Non-pigmented ciliary epithelial cell (primary cell): Measurements from ENCODE around the gene MLEC.

Source experiments
- DNase-seq: peaks from one replicate; pipeline ENCODE4 v3.0.0-alpha.2; 2010; ENCODE audit warnings: low read depth

MLEC gene

GRCh38 chr12:120741476-120742421 lies 54.8 kb downstream of the MLEC start:
- DNase-seq = no peak

GRCh38 chr12:120744922-120745493 lies 58.1 kb downstream of the MLEC start:
- DNase-seq = no peak

- no peak for DNase-seq
Observed at GRCh38 chr12:120748242-120748641, 61.3 kb downstream of the MLEC start.

DNA sequence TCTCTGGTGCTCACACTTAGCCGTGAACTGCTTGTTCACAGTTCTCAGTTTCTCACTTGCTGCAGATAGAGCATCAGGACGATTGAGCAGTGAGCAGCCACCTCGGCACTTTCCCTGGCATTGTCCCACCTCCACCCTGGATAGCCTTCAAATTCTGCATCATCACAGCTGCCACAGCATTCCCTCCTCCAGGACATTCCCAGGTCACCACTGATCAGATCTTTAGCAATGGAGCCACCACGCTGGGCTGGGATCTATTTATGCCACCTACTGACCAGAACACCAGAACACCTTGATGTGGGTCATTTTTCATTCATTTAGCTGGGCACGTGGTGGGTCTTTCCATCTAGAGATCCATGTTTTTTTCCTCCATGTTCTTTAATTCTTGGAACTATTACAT lies 62.3 kb downstream of the MLEC start:
- no peak for DNase-seq

GRCh38 chr12:120750806-120751205 lies 63.9 kb downstream of the MLEC start:
- no peak for DNase-seq

GRCh38 chr12:120751389-120751788 lies 64.4 kb downstream of the MLEC start:
- DNase-seq = no peak
